ENCODE data around the gene CEACAM16. TPM values are rescaled to one million over a fixed set of nuclear protein-coding genes. Genes with fewer than 3 reads are reported as not detected.

Gene CEACAM16
- total and polyA plus RNA-seq, 8 donors, result 0.16 to 1.0 (median 0.37) TPM; not detected in 3

GRCh38 chr19:44737238-44738071 is 38.5 kb downstream of the CEACAM16 start:
- intact Hi-C loops (cut with DNase I), result no loop called here
- 53 to 55% methylated on average over 13 of the region's 13 CpGs for WGBS, 2 donors
- DNase-seq (peak in 3 of 6 donors; percentile 60 to 62 (median 61)), ATAC-seq (no peak), FAIRE-seq (no peak)
- H3K9me3 ChIP-seq, result no peaks in the 10 kb centered on the region
- H3K27ac ChIP-seq, result peak overlapping the region; percentile 59 to 87 (median 70)
- peaks cover 4 to 49% (median 31%) of the 10 kb centered on the region in 3 donors for H3K4me1 ChIP-seq
- TF ChIP-seq, protein P1, sequence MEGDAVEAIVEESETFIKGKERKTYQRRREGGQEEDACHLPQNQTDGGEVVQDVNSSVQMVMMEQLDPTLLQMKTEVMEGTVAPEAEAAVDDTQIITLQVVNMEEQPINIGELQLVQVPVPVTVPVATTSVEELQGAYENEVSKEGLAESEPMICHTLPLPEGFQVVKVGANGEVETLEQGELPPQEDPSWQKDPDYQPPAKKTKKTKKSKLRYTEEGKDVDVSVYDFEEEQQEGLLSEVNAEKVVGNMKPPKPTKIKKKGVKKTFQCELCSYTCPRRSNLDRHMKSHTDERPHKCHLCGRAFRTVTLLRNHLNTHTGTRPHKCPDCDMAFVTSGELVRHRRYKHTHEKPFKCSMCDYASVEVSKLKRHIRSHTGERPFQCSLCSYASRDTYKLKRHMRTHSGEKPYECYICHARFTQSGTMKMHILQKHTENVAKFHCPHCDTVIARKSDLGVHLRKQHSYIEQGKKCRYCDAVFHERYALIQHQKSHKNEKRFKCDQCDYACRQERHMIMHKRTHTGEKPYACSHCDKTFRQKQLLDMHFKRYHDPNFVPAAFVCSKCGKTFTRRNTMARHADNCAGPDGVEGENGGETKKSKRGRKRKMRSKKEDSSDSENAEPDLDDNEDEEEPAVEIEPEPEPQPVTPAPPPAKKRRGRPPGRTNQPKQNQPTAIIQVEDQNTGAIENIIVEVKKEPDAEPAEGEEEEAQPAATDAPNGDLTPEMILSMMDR (IDR thresholded peaks at IDR 0.05), result no peak
- no peaks in the 10 kb centered on the region for H3K27me3 ChIP-seq
- H3K36me3 ChIP-seq, result no peaks in the 10 kb centered on the region
- H3K4me3 ChIP-seq, result peak overlapping the region in 1 of 4 donors; percentile 22

- TF ChIP-seq, protein P1 (IDR thresholded peaks at IDR 0.05), result no peak
These were observed 39.2 kb downstream of the CEACAM16 start for GRCh38 chr19:44738136-44738535.

GRCh38 chr19:44738603-44739558 is 39.9 kb downstream of the CEACAM16 start:
- Histone ChIP-seq H3K27ac (peak overlapping the region in 3 of 4 donors; percentile 65 to 87 (median 74)), H3K4me1 (peaks cover 19 to 64% (median 45%) of the 10 kb centered on the region in 3 donors), H3K9me3 (no peaks in the 10 kb centered on the region), H3K36me3 (no peaks in the 10 kb centered on the region), H3K4me3 (peak overlapping the region in 1 of 4 donors; percentile 9), H3K27me3 (no peaks in the 10 kb centered on the region)
- 45 to 46% methylated on average over 11 of the region's 11 CpGs for WGBS, 2 donors
- FAIRE-seq (no peak), DNase-seq (peak in 5 of 6 donors; percentile 48 to 80 (median 65)), ATAC-seq (peak in 2 of 4 donors; percentile 20 to 35)
- intact Hi-C loops (cut with DNase I), result no loop called here
- TF ChIP-seq, protein P1 (IDR thresholded peaks at IDR 0.05), result no peak

More at GRCh38 chr19:44738136-44738535, 39.2 kb downstream of the CEACAM16 start:
- FAIRE-seq (no peak), DNase-seq (no peak), ATAC-seq (no peak)
- Histone ChIP-seq H3K27ac (peak overlapping the region; percentile 59 to 87 (median 70)), H3K4me3 (peak overlapping the region in 1 of 4 donors; percentile 22), H3K27me3 (no peaks in the 10 kb centered on the region), H3K9me3 (no peaks in the 10 kb centered on the region), H3K4me1 (peaks cover 11 to 56% (median 37%) of the 10 kb centered on the region in 3 donors), H3K36me3 (no peaks in the 10 kb centered on the region)
- intact Hi-C loops (cut with DNase I), result no loop called here
- 80 to 87% methylated on average over 2 of the region's 2 CpGs for WGBS, 2 donors

DNA sequence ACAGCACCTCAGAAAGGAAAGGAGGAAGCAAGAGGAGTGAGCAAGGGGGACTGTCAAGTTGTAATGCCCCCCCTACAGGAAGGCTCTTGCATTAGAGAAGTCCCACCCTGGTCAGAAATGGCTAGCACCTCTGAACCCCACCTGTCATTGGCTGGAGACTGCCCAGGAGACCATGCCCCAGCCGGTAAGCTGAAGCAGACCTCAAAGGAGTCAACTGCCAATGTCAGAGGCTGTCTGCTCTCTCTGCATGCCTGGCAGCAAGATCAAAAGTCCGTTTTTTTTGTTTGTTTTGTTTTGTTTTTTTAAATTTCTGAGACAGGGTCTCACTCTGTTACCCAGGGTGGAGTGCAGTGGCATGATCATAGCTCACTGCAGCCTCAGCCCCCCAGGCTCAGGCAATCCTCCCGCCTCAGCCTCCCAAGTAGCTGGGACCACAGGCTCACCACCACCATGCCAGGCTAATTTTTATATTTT is 41.4 kb downstream of the CEACAM16 start:
- Histone ChIP-seq H3K27me3 (no peaks in the 10 kb centered on the region), H3K4me1 (peaks cover 22 to 77% (median 47%) of the 10 kb centered on the region in 3 donors), H3K9me3 (no peaks in the 10 kb centered on the region), H3K4me3 (no peak overlapping the region), H3K36me3 (no peaks in the 10 kb centered on the region), H3K27ac (peak overlapping the region; percentile 5 to 89 (median 67))
- intact Hi-C loops (cut with DNase I), result no loop called here
- FAIRE-seq (no peak), ATAC-seq (no peak), DNase-seq (peak in 2 of 6 donors; percentile 13 to 38)
- TF ChIP-seq, protein P1 (IDR thresholded peaks at IDR 0.05), result no peak
- WGBS, 2 donors, result 34 to 37% methylated on average over 3 of the region's 3 CpGs
